SK-N-MC (cell line): Measurements from ENCODE around the gene SHISA9.

Source experiments
- DNase-seq: peaks from one replicate; pipeline ENCODE4 v3.0.0-alpha.2; 2011; ENCODE audit warnings: low read depth, low spot score
- H3K27ac ChIP-seq: fragments of 200-600 bp; sonication (generic); 2 replicates; pipeline ENCODE4 v1.5.1; 2016; ENCODE audit warnings: mixed run types
- H3K36me3 ChIP-seq: fragments of 200-600 bp; sonication (generic); 2 replicates; pipeline ENCODE4 v1.6.1; 2017; ENCODE audit warnings: antibody characterized with exemption, low read length, mixed read lengths; ENCODE audit not compliant: insufficient read depth
- H3K4me3 ChIP-seq: fragments of 200-600 bp; sonication (generic); 2 replicates; pipeline ENCODE4 v1.5.1; 2016
- H3K9ac ChIP-seq: fragments of 200-600 bp; sonication (generic); 2 replicates; pipeline ENCODE4 v1.8.0; 2017; ENCODE audit warnings: mixed run types, mixed read lengths; ENCODE audit not compliant: insufficient read length
- H3K9me3 ChIP-seq: fragments of 200-600 bp; sonication (generic); 2 replicates; pipeline ENCODE4 v1.6.1; 2017; ENCODE audit warnings: low read depth, mild to moderate bottlenecking, antibody characterized with exemption, low read length, moderate library complexity, mixed read lengths
- EZH2 ChIP-seq: fragments of 200-600 bp; sonication (generic); IDR thresholded peaks from one replicate; pipeline ENCODE4 v1.6.1; 2017; ENCODE audit warnings: antibody characterized with exemption
- FOXP2 ChIP-seq: optimal IDR thresholded peaks from 2 replicates; pipeline ENCODE3; 2011; ENCODE audit warnings: mild to moderate bottlenecking, moderate library complexity; ENCODE audit not compliant: insufficient read depth; ENCODE audit errors: extremely low read length, control extremely low read depth
- POLR2AphosphoS5 ChIP-seq: IDR thresholded peaks from 2 replicates; pipeline ENCODE4 v1.6.1; 2012; ENCODE audit warnings: mild to moderate bottlenecking, low read depth, low read length, borderline replicate concordance

Gene SHISA9

DNA sequence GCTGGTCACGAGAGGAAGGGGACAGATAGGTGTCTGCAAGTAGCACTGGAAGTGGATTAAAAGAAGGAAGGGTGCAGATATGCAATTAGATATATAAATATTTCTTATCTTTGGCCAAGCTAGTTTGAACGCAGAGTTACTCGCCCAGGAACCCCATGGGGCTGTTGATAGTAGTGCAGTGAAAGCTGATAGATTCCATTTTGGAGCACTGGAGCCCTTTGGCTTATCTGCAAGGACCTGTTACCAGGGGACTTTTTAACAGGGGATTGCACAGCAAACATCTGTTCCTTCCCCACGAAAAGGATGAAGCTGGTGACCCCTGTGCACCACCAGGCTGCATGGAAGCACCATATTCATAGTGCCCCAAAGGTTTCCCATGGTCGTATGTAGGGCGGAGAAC, 218.7 kb downstream of the SHISA9 start:
- Histone ChIP-seq H3K9me3 (no peaks in the 10 kb centered on the region), H3K9ac (no peak overlapping the region), H3K36me3 (no peaks in the 10 kb centered on the region), H3K4me3 (no peak overlapping the region), H3K27ac (no peak overlapping the region)
- no peak for DNase-seq
- no peak for TF ChIP-seq FOXP2
- TF ChIP-seq POLR2AphosphoS5 = no peak
- no peak for TF ChIP-seq EZH2

DNA sequence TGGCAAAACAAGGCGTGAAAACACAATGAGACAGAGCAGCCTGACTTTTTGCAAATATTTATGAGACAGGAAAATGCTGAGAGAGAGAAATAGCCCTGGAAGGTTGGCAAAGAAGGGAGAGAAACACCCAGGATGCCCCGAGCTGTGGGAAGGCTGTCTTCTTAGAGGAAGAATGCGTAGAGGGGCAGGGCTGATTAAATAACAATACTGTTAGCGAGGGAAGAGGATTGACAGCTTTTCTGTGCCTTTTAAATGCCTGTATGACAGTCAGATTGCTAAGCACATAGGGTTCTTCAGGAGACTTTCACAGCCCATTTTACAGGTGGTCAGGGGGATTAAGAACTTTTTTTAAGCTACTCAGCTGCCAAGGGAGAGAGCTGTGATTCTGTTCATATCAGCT, 219.2 kb downstream of the SHISA9 start:
- H3K27ac ChIP-seq = no peak overlapping the region
- H3K4me3 ChIP-seq = no peak overlapping the region
- TF ChIP-seq FOXP2 (no peak), POLR2AphosphoS5 (no peak), EZH2 (no peak)
- no peak for DNase-seq
- no peaks in the 10 kb centered on the region for H3K9me3 ChIP-seq
- no peak overlapping the region for H3K9ac ChIP-seq
- H3K36me3 ChIP-seq = no peaks in the 10 kb centered on the region

DNA sequence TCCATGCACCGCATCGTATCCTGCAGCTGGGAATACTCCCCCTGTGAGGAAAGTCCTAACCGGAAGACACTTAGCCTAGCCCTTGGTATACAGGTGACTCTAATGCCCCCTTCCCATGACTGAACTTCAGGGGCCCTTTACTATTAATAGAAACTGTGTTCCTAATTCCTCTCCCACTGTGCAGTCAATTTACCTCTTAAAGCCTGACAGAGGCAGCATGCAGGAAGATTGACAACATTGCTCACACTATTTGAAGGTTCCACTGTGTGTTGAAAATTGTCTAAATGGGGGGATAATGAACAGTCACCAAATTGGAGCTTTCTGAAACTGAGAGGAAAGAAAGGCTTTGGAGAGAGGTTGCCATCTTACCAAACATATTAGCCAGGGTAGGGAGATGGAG, 222.6 kb downstream of the SHISA9 start:
- H3K27ac ChIP-seq = no peak overlapping the region
- H3K9ac ChIP-seq = no peak overlapping the region
- H3K36me3 ChIP-seq = no peaks in the 10 kb centered on the region
- no peak for DNase-seq
- H3K9me3 ChIP-seq = no peaks in the 10 kb centered on the region
- TF ChIP-seq EZH2 = no peak
- no peak for TF ChIP-seq POLR2AphosphoS5
- no peak for TF ChIP-seq FOXP2
- no peak overlapping the region for H3K4me3 ChIP-seq

DNA sequence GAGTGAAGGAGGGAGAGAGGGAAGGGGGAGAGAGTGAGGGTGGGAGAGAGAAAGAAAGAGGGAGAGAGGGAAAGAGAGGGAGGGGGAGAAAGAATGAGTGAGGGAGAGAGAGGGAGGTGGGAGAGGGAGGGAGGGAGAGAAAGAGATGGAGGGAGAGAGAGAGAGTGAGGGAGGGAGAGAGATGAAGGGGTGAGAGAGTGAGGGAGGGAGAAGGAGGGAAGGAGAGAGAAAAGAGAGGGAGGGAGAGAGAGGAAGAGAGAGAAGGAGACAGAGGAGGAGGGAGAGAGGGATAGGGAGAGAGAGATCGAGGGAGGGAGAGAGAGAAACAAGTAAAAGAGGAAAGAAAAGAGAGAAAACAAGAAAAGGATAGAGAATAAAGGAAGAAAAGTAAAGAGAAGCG, 225.7 kb downstream of the SHISA9 start:
- Histone ChIP-seq H3K27ac (no peak overlapping the region), H3K36me3 (no peaks in the 10 kb centered on the region), H3K9ac (no peak overlapping the region), H3K9me3 (no peaks in the 10 kb centered on the region), H3K4me3 (no peak overlapping the region)
- DNase-seq = no peak
- TF ChIP-seq FOXP2 (no peak), POLR2AphosphoS5 (no peak), EZH2 (no peak)

DNA sequence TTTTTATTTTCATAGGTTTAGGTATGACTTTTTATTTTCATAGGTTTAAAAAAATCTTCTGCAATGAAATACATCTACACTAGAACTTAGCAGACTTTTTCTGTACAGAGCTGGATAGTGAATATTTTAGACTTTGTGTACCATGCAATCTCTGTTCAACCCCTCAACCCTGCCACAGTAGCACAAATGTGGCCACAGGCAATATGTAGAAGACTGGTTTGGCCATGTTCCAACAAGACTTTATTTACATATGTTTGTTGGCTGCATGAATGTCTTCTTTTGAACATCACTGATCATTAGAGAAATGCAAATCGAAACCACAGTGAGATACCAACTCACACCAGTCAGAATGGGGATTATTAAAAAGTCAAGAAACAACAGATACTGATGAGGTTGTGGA, 229.2 kb downstream of the SHISA9 start:
- Histone ChIP-seq H3K36me3 (no peaks in the 10 kb centered on the region), H3K9ac (no peak overlapping the region), H3K27ac (no peak overlapping the region), H3K4me3 (no peak overlapping the region), H3K9me3 (no peaks in the 10 kb centered on the region)
- TF ChIP-seq FOXP2 = no peak
- no peak for TF ChIP-seq EZH2
- DNase-seq = peak; percentile 22

DNA sequence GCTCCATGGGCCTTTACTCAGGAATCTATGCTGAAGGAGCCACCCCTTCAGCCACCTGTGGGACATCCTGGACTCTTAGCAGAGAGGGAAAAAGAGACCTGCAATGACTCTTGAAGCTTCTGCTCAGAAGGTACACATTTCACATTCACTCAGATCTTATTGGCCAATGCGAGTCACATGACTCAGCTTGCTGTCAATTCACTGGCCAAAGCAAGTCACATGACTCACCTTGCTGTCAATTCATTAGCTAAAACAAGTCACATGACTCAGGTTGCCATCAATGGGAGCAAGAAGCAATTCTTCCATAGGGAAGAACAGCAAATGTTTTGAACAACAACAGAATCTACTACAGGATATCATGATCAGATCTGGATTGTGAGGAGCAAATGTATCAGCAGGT, 233.4 kb downstream of the SHISA9 start:
- H3K9ac ChIP-seq = no peak overlapping the region
- no peaks in the 10 kb centered on the region for H3K36me3 ChIP-seq
- H3K9me3 ChIP-seq = no peaks in the 10 kb centered on the region
- no peak overlapping the region for H3K4me3 ChIP-seq
- DNase-seq = no peak
- H3K27ac ChIP-seq = no peak overlapping the region
- TF ChIP-seq FOXP2 (no peak), POLR2AphosphoS5 (no peak), EZH2 (no peak)

DNA sequence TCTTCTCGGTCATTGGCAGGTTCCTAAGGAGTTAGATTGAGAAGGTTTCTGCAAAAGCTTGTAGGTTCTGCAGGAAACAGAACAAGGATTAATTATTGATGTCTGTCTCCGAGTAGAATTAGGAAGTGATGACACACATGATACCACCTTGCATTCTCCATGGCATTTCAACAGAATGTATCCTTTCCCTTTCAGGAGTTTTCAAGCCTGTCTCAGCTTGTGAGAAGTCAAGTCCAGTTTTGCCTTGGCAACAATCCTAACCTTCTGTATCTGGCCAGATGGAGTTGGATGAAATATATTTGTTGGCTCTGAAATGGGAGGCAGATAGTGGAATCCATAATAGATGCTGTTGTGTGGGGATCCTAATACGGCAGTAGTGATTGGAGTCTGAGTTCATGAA, 235.5 kb downstream of the SHISA9 start:
- DNase-seq = no peak
- H3K4me3 ChIP-seq = no peak overlapping the region
- no peak for TF ChIP-seq EZH2
- TF ChIP-seq FOXP2 = no peak
- no peak overlapping the region for H3K9ac ChIP-seq
- H3K9me3 ChIP-seq = no peaks in the 10 kb centered on the region
- no peaks in the 10 kb centered on the region for H3K36me3 ChIP-seq
- H3K27ac ChIP-seq = no peak overlapping the region

DNA sequence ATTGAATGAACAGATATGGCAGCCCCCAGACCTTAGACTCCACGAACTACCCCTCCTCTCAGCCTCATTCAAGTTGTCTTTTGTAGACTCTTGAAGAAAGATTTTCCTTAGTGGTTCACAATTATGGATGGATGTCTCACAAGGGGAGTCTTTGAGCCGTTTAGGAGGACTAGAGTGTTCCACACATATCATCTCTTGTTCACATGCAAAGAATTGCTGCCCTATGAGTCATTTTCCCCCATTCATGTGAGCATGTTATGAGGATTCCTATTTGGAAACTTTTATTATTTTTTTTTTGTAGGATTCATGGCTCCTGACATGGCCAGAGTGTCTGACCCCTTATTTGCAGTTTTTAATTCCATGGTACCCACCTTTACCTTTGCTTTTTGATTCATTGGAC, 237.1 kb downstream of the SHISA9 start:
- DNase-seq = no peak
- TF ChIP-seq EZH2 (no peak), FOXP2 (no peak), POLR2AphosphoS5 (no peak)
- H3K4me3 ChIP-seq = no peak overlapping the region
- no peaks in the 10 kb centered on the region for H3K9me3 ChIP-seq
- no peak overlapping the region for H3K9ac ChIP-seq
- no peaks in the 10 kb centered on the region for H3K36me3 ChIP-seq
- no peak overlapping the region for H3K27ac ChIP-seq

DNA sequence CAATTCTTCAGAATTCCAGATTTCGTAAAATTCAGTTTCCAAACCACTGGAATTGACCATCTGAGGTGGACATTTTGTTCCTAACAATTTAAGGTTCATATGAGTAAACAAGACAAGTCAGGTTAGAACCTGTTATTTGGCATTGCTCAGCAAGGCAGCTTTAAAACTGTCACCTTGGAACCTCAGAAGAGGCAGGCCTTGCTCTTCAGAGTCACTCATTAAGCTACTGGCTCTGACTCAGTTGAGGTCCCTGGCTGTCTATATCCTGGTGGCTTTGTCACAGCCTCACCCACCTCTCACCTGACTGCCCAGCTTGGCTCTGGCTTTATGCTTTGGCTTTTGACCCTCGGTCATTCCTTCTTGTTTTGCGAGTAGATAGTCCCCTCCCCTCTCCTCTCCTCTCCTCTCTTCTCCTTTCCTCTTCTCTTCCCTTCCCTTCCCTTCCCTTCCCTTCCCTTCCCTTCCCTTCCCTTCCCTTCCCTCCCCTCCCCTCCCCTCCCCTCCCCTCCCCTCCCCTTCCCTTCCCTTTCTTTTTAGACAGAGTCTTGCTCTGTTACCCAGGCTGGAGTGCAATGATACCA, 238.4 kb downstream of the SHISA9 start:
- Histone ChIP-seq H3K9me3 (no peaks in the 10 kb centered on the region), H3K9ac (no peak overlapping the region), H3K27ac (no peak overlapping the region), H3K4me3 (no peak overlapping the region), H3K36me3 (no peaks in the 10 kb centered on the region)
- no peak for DNase-seq
- TF ChIP-seq FOXP2 (no peak), POLR2AphosphoS5 (no peak), EZH2 (no peak)
